Breast epithelium (tissue), 4 donors: ENCODE measurements around the gene EPB41L2. TPM values are rescaled to one million over a fixed set of nuclear protein-coding genes. Genes with fewer than 3 reads are reported as not detected.
"Not testable (repeated sequence)": the region's sequence is repeated elsewhere in the genome, so short reads cannot be mapped to it uniquely, and the experiment has no call there.

ENCODE experiments used
- DNase-seq, 2 donors: peaks; one replicate each; pipeline ENCODE4 v3.0.0-alpha.2; 2019; ENCODE audit warnings: low spot score in 2 of 2
- H3K27ac ChIP-seq, 2 donors: fragments of 200-600 bp; sonication (generic) in 1 of 2; one replicate each; pipeline ENCODE4 v1.5.1; 2016 to 2019; ENCODE audit warnings: mild to moderate bottlenecking in 1 of 2
- H3K27me3 ChIP-seq, 2 donors: fragments of 200-600 bp; sonication (generic) in 1 of 2; one replicate each; pipeline versions ENCODE4 v1.5.1 to v1.6.0; 2017 to 2019; ENCODE audit warnings: control low read depth in 1 of 2, mild to moderate bottlenecking in 1 of 2
- H3K36me3 ChIP-seq: fragments of 200-600 bp; one replicate; pipeline ENCODE4 v1.5.1; 2019
- H3K4me1 ChIP-seq, 2 donors: fragments of 200-600 bp; sonication (generic); one replicate each; pipeline ENCODE4 v1.5.1; 2016 to 2019; ENCODE audit warnings: control low read depth in 1 of 2
- H3K4me3 ChIP-seq, 3 donors: fragments of 200-600 bp; sonication (generic); 1 replicate in 2 of 3; 2 replicates in 1 of 3; pipeline ENCODE4 v1.5.1; 2016 to 2019; ENCODE audit warnings: mild to moderate bottlenecking in 3 of 3, moderate library complexity in 2 of 3
- H3K9me3 ChIP-seq, 2 donors: fragments of 200-600 bp; sonication (generic) in 1 of 2; one replicate each; pipeline ENCODE4 v1.5.1; 2016 to 2019; ENCODE audit warnings: control low read depth in 1 of 2
- CTCF ChIP-seq, 3 donors: fragments of 450-650 bp; IDR thresholded peaks; one replicate each; pipeline ENCODE4 v1.5.1; 2016 to 2017; ENCODE audit warnings: antibody characterized with exemption in 3 of 3, mild to moderate bottlenecking in 3 of 3, moderate library complexity in 3 of 3
- POLR2A ChIP-seq: fragments of 450-650 bp; IDR thresholded peaks from one replicate; pipeline ENCODE4 v1.6.1; 2016; ENCODE audit warnings: antibody characterized with exemption, mild to moderate bottlenecking, moderate library complexity
- POLR2AphosphoS5 ChIP-seq, 3 donors: sonication (generic); formaldehyde crosslinking; IDR thresholded peaks; one replicate each; pipeline ENCODE4 v1.6.1; 2017; ENCODE audit warnings: antibody characterized with exemption in 3 of 3
- intact Hi-C: fragments of 100-400 bp; cut with DNase I; formaldehyde crosslinking; loops from one replicate; pipeline ENCODE4 v1.15.1; 2023; ENCODE audit warnings: low total_unique reads
- total RNA-seq, 3 donors: library from RNA; depleted of rRNA; stranded (reverse); fragments of >200 nt; gene quantifications; one replicate each; pipeline ENCODE4 v1.1.0, GENCODE V29; 2016

EPB41L2 gene
- total RNA-seq, 3 donors from 2014 or later: 72.7 to 110 (median 101) TPM

GRCh38 chr6:130918171-130918570, 144.9 kb downstream of the EPB41L2 start:
- intact Hi-C loops: no loop called here
- H3K4me1 ChIP-seq: no peaks in the 10 kb centered on the region

GRCh38 chr6:130915606-130916005, 147.4 kb downstream of the EPB41L2 start:
- H3K9me3 ChIP-seq, DNase-seq, H3K36me3 ChIP-seq, H3K4me1 ChIP-seq, H3K27ac ChIP-seq, intact Hi-C loops, H3K27me3 ChIP-seq, H3K4me3 ChIP-seq: not testable (repeated sequence)

More at GRCh38 chr6:130918171-130918570, 144.9 kb downstream of the EPB41L2 start:
- DNase-seq: no peak
- no peaks in the 10 kb centered on the region for H3K36me3 ChIP-seq
- H3K4me3 ChIP-seq: no peak overlapping the region
- TF ChIP-seq POLR2A: no peak
- no peak for TF ChIP-seq POLR2AphosphoS5 (IDR thresholded peaks at IDR 0.05)
- H3K27me3 ChIP-seq: no peaks in the 10 kb centered on the region
- H3K27ac ChIP-seq: no peak overlapping the region
- no peaks in the 10 kb centered on the region for H3K9me3 ChIP-seq

- no peaks in the 10 kb centered on the region for H3K4me1 ChIP-seq
- no peak overlapping the region for H3K4me3 ChIP-seq
- no peaks in the 10 kb centered on the region for H3K36me3 ChIP-seq
- intact Hi-C loops: no loop called here
- H3K27me3 ChIP-seq: no peaks in the 10 kb centered on the region
- no peaks in the 10 kb centered on the region for H3K9me3 ChIP-seq
- no peak for DNase-seq
- H3K27ac ChIP-seq: no peak overlapping the region
- TF ChIP-seq POLR2A: no peak
- TF ChIP-seq POLR2AphosphoS5 (IDR thresholded peaks at IDR 0.05): no peak
- no peak for TF ChIP-seq CTCF (IDR thresholded peaks at IDR 0.05)
These were observed 149.9 kb downstream of the EPB41L2 start for GRCh38 chr6:130913120-130913519.

- Histone ChIP-seq H3K4me3 (no peak overlapping the region), H3K27ac (no peak overlapping the region), H3K9me3 (no peaks in the 10 kb centered on the region), H3K36me3 (no peaks in the 10 kb centered on the region), H3K4me1 (no peaks in the 10 kb centered on the region), H3K27me3 (no peaks in the 10 kb centered on the region)
- DNase-seq: no peak
- intact Hi-C loops: no loop called here
- no peak for TF ChIP-seq POLR2A
- TF ChIP-seq CTCF (IDR thresholded peaks at IDR 0.05): no peak
- TF ChIP-seq POLR2AphosphoS5 (IDR thresholded peaks at IDR 0.05): no peak
These were observed 150.6 kb downstream of the EPB41L2 start for GRCh38 chr6:130912434-130912833.

GRCh38 chr6:130908958-130909357, 154.1 kb downstream of the EPB41L2 start:
- Histone ChIP-seq H3K27ac (no peak overlapping the region), H3K27me3 (no peaks in the 10 kb centered on the region), H3K9me3 (no peaks in the 10 kb centered on the region), H3K4me3 (no peak overlapping the region), H3K36me3 (no peaks in the 10 kb centered on the region), H3K4me1 (no peaks in the 10 kb centered on the region)
- no peak for DNase-seq
- intact Hi-C loops: no loop called here
- TF ChIP-seq POLR2AphosphoS5 (IDR thresholded peaks at IDR 0.05): no peak
- TF ChIP-seq CTCF (IDR thresholded peaks at IDR 0.05): no peak
- TF ChIP-seq POLR2A: no peak

- H3K9me3 ChIP-seq: no peaks in the 10 kb centered on the region
- TF ChIP-seq POLR2AphosphoS5 (IDR thresholded peaks at IDR 0.05): no peak
- TF ChIP-seq POLR2A: no peak
- TF ChIP-seq CTCF (IDR thresholded peaks at IDR 0.05): no peak
- H3K27ac ChIP-seq: no peak overlapping the region
- no peaks in the 10 kb centered on the region for H3K27me3 ChIP-seq
- H3K36me3 ChIP-seq: no peaks in the 10 kb centered on the region
- no peak overlapping the region for H3K4me3 ChIP-seq
- intact Hi-C loops: no loop called here
- no peak for DNase-seq
- no peaks in the 10 kb centered on the region for H3K4me1 ChIP-seq
These were observed 154.9 kb downstream of the EPB41L2 start for GRCh38 chr6:130908188-130908587.
